Measurements from ENCODE around the gene IGF1.

IGF1 gene

GRCh38 chr12:102426599-102427542 is 53.5 kb downstream of the IGF1 start:
- no peak for DNase-seq (ENCODE audit: low read depth)

DNA sequence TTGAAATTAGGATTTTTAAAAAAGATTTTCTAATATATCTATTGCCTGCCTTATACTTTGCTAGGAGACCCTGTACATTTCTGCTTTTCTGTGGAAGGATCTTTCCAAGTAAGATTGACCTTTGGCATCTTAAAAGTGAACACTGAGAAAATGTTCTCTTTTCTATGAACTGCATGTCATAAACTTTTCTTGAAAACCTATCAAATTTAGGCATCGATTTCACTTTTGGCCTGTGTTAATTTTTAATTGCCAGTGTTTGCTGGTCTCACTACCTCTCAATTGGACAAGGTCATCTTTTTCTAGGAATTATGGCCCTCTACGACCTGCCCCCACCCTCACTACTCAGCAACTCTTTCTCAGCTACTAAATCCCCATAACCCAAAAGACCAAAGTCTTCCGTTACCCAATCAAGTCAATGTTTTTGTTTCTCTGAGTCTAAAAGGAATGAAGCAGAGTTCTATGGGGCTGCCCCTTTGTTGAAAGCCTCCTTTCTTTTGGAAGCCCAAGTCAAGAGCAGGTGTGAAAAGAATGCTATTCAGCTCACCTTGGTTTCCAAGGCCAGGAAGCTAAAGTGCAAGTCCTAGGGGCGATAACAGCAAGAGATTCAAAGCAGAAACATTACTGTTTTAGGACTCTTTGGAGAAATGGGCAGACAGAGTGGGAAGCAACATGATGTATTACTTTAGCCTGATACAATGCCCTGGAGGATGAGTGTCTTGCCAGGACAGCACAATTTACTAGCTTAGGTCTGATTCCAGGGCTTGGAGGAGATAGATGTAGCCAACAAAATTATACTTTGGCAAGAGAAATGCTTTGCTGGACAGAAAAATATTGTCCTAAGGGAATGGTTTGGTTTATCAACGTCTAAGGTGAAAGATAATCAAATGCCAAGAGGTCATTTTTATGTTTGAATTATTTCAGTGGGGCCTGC is 55.0 kb downstream of the IGF1 start:
- no peak for DNase-seq (ENCODE audit: low read depth)

GRCh38 chr12:102423462-102423861 is 56.9 kb downstream of the IGF1 start:
- no peak for DNase-seq (ENCODE audit: low read depth)

- no peak for DNase-seq (ENCODE audit: low read depth)
These were observed 58.4 kb downstream of the IGF1 start for GRCh38 chr12:102421802-102422583.

DNA sequence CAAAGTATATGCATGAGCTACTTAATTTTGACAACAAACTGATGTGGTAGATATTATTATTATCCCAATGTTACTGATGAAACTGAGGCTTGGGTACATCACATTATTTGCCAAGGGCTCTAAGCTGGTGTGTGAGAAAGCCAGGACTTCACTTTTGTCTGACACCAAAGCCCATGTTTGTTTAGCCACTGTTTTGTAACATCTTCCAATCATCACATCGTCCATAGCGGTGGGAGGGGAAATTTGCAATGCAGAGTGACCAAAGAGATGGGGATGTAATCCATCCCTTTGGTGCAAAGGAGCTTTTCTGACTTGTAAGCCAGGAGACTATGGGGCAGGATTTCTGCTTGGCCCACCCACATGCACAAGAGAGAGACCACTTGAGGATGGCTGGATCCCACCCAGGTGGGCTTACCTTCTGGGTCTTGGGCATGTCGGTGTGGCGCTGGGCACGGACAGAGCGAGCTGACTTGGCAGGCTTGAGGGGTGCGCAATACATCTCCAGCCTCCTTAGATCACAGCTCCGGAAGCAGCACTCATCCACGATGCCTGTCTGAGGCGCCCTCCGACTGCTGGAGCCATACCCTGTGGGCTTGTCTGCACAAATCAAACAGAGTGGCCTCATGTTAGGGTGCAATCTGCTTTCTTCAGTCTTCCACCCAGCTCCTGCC is 61.1 kb downstream of the IGF1 start:
- DNase-seq (ENCODE audit: low read depth), result no peak

GRCh38 chr12:102417055-102417454 is 63.3 kb downstream of the IGF1 start:
- DNase-seq (ENCODE audit: low read depth), result no peak

DNA sequence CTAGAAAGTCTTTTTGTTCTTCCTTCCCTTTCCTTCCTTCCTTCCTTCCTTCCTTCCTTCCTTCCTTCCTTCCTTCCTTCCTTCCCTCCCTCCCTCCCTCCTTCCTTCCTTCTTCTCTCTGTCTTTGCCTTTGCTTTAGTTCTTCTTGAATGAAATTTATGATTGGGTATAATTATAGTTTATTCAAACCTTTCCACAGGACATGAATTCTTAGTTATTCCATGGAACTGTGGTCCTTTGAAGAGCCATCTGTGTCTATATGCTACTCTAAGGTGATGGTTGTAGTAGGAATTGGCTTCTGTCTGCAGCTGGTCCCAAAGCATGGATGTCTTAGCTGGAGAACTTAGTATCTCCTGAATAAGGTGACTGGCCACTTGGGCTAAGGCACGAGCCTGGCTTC is 64.8 kb downstream of the IGF1 start:
- no peak for DNase-seq (ENCODE audit: low read depth)

- no peak for DNase-seq (ENCODE audit: low read depth)
These were observed 67.0 kb downstream of the IGF1 start for GRCh38 chr12:102413396-102413795.

DNA sequence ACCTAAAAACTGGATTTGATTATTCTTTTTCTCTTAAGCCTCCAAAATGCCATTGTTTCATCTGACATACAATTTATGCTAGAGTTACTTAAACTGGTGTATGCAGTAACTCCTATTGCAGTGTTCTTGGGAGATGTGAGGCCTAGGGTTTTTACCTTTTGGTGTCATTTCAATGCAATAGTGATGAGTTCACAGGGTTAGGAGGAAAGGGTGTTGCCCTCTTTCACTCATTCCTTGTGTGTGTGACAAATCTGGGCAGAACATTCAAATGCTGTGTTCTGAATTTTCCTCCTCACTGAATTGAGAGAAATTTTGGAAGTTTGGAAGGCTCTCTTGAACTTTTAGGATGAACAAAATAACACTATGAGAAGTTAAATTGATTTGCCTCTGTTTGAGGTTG is 69.9 kb downstream of the IGF1 start:
- no peak for DNase-seq (ENCODE audit: low read depth)

- DNase-seq (ENCODE audit: low read depth), result no peak
These were observed 71.7 kb downstream of the IGF1 start for GRCh38 chr12:102408487-102409297.

- DNase-seq (ENCODE audit: low read depth), result no peak
These were observed 72.4 kb downstream of the IGF1 start for GRCh38 chr12:102407776-102408486.

DNA sequence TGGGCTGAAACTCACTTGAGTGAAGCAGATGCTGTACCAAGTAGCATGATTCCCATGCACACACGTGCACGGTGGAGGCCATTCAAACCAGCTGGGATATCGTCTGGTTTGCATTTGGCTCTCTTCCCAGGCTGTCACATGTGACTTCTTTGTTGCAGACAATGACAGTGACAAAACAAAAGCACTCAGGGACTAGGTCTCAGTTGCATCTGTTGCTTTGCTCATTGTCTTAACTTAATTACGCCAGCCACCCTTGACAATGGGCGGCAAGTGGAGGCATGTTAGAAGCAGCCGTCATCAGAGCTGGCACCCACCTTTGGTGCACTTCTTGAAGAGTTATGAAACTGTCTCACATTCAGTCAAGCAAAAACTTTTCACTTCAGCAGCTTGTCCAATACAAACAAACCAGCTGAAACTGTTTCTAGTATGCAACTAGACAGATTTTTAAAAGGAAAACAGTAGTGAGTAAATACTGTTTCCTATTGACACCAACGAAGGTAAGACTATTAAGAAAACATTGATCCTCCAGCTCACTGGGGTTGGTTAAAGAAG is 74.3 kb downstream of the IGF1 start:
- no peak for DNase-seq (ENCODE audit: low read depth)

GRCh38 chr12:102401087-102401486 is 79.3 kb downstream of the IGF1 start:
- DNase-seq (ENCODE audit: low read depth), result no peak

DNA sequence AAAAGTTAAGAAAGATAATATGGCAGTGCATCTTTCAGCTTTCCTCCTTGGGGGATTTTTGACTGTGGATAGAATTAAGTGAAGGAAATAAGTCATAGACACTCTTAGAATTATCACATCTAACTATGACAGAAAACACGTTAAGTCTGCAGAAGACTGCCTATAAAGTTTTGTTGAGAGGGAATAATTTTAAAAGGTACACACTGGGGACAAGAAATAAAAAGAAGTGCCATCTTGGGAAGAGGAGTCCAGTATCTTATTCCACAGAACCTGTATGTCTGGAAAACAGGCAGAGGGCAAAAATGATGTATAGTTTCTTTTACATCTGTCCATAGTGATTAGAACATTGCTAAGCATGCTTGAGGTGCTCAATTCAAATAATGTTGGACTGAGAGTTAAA is 80.7 kb downstream of the IGF1 start:
- DNase-seq (ENCODE audit: low read depth), result no peak

DNA sequence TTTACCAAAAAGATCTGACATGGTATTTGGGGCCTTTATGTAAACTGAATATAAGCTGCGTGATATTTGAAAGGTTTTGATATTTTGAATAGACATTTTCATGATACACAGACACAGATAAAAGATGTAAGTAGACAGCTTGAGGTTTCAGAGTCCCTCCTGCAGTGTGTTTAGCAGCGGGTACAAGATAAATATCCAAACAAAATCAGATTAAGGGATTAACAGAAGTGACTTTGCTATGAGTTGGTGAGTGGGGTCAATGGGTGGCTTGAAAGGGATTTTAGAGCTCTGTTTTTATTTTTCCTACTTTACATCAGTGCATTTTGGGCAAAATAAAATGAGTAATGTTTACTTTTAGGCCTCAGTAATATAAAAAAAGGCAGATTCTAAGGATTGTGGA is 84.1 kb downstream of the IGF1 start:
- DNase-seq (ENCODE audit: low read depth), result no peak

GRCh38 chr12:102394200-102394599 is 86.2 kb downstream of the IGF1 start:
- DNase-seq (ENCODE audit: low read depth), result no peak

DNA sequence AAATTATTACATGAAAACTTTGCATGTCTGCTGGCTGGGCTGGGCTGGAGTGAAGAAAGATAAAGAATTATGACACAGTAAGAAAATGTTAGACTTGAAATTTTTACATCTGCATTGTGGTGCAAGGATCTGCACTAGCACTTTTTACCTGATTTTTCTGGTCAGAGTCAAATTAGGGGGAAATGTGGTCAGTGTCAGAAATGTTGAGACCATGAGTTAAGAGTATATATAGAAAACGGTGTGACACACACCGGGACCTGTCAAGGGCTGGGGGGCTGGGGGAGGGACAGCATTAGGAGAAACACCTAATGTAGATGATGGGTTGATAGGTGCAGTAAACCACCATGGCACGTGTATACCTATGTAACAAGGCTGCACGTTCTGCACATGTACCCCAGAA is 90.3 kb downstream of the IGF1 start:
- no peak for DNase-seq (ENCODE audit: low read depth)

- no peak for DNase-seq (ENCODE audit: low read depth)
These were observed 91.9 kb downstream of the IGF1 start for GRCh38 chr12:102388469-102388868.

DNA sequence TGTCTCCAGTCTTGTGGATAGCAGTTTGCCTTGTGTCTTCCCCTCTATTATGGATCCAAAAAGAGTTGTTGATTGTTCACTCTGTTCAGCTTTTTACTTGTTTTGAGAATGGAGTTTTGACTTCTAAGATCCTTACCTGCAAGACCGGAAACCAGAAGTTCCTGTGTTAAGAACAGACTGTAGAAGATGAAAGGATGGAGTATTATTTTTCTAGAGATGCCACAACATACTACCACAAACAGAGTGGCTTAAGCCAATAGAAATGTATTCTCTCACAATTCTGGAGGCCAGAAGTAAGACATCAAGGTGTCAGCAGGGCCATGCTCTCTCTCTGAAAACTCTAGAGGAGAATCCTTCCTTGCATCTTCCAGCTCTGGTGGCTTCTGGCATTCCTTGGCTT is 95.0 kb downstream of the IGF1 start:
- DNase-seq (ENCODE audit: low read depth), result no peak
